ENCODE results near the gene BTBD10.

- TF ChIP-seq, protein P1, sequence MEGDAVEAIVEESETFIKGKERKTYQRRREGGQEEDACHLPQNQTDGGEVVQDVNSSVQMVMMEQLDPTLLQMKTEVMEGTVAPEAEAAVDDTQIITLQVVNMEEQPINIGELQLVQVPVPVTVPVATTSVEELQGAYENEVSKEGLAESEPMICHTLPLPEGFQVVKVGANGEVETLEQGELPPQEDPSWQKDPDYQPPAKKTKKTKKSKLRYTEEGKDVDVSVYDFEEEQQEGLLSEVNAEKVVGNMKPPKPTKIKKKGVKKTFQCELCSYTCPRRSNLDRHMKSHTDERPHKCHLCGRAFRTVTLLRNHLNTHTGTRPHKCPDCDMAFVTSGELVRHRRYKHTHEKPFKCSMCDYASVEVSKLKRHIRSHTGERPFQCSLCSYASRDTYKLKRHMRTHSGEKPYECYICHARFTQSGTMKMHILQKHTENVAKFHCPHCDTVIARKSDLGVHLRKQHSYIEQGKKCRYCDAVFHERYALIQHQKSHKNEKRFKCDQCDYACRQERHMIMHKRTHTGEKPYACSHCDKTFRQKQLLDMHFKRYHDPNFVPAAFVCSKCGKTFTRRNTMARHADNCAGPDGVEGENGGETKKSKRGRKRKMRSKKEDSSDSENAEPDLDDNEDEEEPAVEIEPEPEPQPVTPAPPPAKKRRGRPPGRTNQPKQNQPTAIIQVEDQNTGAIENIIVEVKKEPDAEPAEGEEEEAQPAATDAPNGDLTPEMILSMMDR (conservative IDR thresholded peaks at IDR 0.05; ENCODE audit: low read depth, low read length): no peak
- TF ChIP-seq EZH2 (IDR thresholded peaks at IDR 0.05; ENCODE audit: low read length, unreplicated experiment): no peak
Observed at GRCh38 chr11:13352711-13353110, 110.3 kb downstream of the BTBD10 start.

All from PC-3 (cell line).